GM12801 (cell line): Measurements from ENCODE around the gene STIMATE.

Experiments
- TF ChIP-seq, protein P1 (sequence below): IDR thresholded peaks from one replicate; pipeline ENCODE4 v1.5.1; 2011; ENCODE audit warnings: control low read depth; ENCODE audit not compliant: insufficient read length; ENCODE audit errors: extremely low read depth

Gene STIMATE

DNA sequence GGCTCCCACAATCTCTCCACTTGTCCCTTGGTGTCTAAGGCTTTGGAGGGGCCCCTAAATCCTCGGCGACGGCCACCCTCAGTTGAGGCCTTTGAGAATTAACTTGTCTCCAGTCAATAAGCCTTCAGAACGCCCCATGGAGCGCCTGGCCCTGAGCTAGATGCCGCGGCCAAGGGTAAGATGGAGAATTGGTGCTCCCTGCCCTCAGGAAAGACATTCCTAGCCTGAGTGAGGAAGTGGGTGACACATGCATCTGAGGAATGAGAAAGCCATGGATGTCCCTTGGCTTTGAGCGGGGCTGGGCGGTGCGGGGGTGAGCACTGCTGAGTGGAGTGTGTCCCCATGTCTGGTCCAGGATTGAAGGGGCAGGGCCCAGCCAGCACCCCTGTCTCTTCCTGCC lies 80.1 kb downstream of the STIMATE start:
- TF ChIP-seq, protein P1, sequence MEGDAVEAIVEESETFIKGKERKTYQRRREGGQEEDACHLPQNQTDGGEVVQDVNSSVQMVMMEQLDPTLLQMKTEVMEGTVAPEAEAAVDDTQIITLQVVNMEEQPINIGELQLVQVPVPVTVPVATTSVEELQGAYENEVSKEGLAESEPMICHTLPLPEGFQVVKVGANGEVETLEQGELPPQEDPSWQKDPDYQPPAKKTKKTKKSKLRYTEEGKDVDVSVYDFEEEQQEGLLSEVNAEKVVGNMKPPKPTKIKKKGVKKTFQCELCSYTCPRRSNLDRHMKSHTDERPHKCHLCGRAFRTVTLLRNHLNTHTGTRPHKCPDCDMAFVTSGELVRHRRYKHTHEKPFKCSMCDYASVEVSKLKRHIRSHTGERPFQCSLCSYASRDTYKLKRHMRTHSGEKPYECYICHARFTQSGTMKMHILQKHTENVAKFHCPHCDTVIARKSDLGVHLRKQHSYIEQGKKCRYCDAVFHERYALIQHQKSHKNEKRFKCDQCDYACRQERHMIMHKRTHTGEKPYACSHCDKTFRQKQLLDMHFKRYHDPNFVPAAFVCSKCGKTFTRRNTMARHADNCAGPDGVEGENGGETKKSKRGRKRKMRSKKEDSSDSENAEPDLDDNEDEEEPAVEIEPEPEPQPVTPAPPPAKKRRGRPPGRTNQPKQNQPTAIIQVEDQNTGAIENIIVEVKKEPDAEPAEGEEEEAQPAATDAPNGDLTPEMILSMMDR, result no peak

DNA sequence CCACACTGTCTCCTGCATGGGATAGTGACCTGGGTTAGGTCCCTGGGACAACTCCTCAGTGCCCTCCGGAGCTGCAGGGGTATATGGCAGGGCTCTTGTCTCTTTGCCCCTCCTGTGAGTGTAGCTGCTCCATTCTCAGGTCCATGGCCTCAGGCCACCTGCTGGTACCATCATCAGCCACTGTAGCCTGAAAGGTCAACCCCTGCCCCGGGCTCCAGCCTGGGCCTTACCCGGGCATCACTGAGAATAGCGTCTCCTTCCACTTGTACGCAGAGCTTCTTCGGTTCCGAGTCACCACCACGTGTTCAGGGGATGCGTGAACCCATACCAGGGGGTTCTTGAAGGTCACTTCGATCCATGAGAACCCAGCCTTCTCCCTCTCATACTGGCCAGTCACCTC lies 80.7 kb downstream of the STIMATE start:
- TF ChIP-seq, protein P1, result no peak

DNA sequence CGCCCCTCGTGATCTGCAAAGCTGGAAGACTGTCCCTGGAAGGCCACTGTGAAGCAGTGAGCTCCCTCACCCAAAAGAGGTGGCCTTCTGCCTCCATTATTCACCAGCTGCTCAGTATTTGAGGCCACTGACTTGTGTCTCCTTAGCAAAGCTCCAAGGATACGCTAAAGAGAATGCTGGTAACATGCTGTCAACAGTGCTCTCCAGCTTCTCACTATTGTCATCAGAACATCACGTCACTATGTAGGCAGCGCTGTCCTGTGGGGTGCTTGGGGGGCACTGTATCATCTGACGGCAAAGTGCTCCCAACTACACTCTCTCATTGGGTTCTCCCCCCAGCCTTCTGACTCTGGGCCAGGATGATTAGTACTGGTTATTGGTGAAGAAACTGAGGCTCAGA lies 81.1 kb downstream of the STIMATE start:
- TF ChIP-seq, protein P1, result no peak

DNA sequence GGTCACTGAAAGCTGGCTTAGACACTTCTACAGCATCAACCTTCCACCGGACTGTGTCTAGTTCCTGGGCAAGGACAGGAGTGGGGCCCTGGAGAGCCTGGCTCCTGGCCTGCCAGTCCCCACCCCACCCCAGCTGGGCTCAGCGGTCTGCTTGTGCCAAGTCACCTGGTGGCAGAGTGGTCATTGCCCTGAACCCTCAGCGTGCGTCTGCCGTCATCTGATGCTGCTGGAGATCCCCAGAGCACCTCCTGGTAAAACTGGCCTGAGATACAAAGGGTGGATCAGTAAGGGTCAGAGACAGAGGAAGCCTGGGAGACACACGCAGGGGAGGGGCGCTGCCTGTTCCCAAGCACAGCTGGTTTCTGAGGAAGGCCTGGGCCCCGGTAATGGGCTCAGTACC lies 83.5 kb downstream of the STIMATE start:
- TF ChIP-seq, protein P1, result no peak

DNA sequence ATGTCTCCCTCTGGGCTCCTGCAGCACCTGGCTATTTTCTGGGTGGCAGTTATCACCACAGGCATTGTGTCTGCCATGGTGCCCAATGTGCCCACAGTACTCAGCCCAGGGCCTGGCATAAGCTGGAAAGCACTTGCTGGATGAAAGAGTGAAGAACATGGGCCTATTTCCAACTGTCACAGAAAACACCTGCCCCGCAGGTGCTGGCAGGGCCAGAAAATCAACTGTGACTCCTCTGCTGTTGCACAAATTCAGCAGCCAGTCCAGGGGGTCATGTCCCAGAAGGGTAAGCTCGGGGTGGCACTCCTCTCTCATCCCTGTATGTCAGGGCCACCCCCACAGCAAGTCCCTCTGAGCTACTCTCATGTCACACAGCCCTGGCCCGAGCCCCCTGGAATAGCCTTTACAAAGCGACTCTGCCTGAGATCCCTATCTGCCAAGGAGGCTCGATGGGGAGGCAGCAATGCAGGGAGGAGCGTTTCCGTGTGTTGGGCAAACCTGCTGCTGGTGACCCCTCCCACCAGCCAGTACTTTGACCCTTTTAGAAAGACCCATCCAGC lies 85.8 kb downstream of the STIMATE start:
- TF ChIP-seq, protein P1, result no peak

DNA sequence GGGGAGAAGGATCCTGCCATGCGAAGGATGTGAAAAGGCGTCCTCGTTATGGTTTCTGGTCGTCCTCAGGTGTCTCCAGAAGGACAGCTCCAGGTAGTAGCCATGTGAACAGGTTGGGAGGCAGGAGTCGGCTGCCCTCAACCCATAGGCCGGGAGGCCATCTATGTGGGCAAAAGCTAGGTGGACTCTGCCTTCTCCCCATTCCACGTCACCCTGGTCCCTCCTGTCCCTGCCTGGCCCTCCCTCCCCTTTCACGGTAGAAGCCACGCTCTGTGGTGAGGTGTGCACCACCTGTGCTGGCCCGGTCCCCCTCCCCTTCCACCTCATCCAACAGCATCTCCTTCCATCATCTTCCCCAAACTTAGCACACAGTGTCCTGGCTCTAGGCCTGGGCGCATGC lies 86.4 kb downstream of the STIMATE start:
- TF ChIP-seq, protein P1, result no peak

DNA sequence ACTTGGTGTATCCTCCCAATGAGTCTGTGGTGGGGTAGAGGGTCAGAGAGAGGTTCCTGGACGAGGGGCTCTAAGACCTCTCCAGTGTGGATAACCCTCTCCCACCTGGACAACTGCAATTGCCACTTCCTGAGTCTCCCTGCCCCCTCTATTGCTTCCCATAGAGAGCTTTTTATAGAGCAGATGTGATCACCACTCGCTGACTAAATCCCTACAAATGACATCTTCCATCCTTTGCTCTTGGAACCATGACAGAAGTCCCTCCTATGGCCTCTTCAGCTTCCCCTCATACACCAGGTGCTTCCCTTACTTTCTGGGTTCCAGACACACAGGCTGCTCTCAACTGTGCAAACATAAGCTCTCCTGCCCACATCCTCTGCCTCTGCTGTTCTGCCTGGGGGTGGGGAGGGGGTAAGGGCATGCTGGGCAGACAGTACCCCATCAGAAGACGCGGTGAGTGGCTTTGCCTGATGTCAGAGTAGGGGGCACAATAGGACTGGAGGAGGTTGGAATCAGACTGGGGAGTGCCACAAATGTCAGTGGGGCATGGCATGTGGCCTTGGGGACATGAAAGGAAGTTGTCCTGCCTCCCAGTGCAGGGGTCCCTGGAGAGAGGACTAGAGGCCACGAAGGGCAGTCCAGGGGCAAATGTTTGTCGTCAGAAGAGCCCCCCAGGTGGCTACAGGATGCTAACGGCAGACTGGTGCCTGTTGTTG lies 87.5 kb downstream of the STIMATE start:
- TF ChIP-seq, protein P1, result no peak

DNA sequence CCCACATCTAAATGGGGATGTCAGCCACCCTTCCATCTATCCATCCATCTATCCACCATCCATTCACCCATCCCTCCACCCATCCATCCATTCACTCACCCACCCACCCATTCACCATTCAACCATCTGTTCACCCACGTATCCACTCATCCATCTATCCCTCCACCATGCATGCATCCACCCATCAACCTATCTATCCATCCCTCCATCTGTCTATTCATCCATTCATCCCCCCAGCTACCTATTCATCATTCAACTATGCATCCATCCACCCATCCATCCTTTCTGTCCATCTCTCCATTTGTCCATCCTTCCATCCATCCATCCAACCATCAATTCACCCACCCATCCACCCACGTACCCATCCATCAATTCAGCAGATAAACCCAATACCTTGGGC lies 88.2 kb downstream of the STIMATE start:
- TF ChIP-seq, protein P1, result no peak
